HG03135 (cell line): ENCODE data around the gene MAP3K13.
"Not testable (repeated sequence)": the region's sequence is repeated elsewhere in the genome, so short reads cannot be mapped to it uniquely, and the experiment has no call there.

Experiments
- ATAC-seq: cut with Tn5 transposase; IDR thresholded peaks from one replicate; pipeline ENCODE4 v1.9.1; 2021; ENCODE audit warnings: mild to moderate bottlenecking, moderate library complexity; ENCODE audit not compliant: unreplicated experiment

MAP3K13 gene

GRCh38 chr3:185439745-185440466 is 77.0 kb downstream of the MAP3K13 start:
- ATAC-seq, result no peak

GRCh38 chr3:185442031-185442430 is 79.1 kb downstream of the MAP3K13 start:
- no peak for ATAC-seq

- no peak for ATAC-seq
Measured at GRCh38 chr3:185444329-185444728, 81.4 kb downstream of the MAP3K13 start.

GRCh38 chr3:185448107-185448506 is 85.2 kb downstream of the MAP3K13 start:
- ATAC-seq, result no peak

- ATAC-seq, result not testable (repeated sequence)
Measured at GRCh38 chr3:185451432-185451831, 88.5 kb downstream of the MAP3K13 start.

- ATAC-seq, result no peak
Measured at GRCh38 chr3:185457376-185457775, 94.4 kb downstream of the MAP3K13 start.

- no peak for ATAC-seq
Measured at GRCh38 chr3:185460309-185460708, 97.4 kb downstream of the MAP3K13 start.

- ATAC-seq, result no peak
Measured at GRCh38 chr3:185460719-185461350, 97.9 kb downstream of the MAP3K13 start.

- no peak for ATAC-seq
Measured at GRCh38 chr3:185465471-185465870, 102.5 kb downstream of the MAP3K13 start.

GRCh38 chr3:185466123-185466522 is 103.2 kb downstream of the MAP3K13 start:
- not testable (repeated sequence) for ATAC-seq

GRCh38 chr3:185469542-185469941 is 106.6 kb downstream of the MAP3K13 start:
- no peak for ATAC-seq

- no peak for ATAC-seq
Measured at GRCh38 chr3:185470323-185470722, 107.4 kb downstream of the MAP3K13 start.

GRCh38 chr3:185473290-185473815 is 110.4 kb downstream of the MAP3K13 start:
- ATAC-seq, result no peak

GRCh38 chr3:185474922-185475321 is 112.0 kb downstream of the MAP3K13 start:
- not testable (repeated sequence) for ATAC-seq

- no peak for ATAC-seq
Measured at GRCh38 chr3:185477316-185477715, 114.4 kb downstream of the MAP3K13 start.

- ATAC-seq, result no peak
Measured at GRCh38 chr3:185479373-185479945, 116.5 kb downstream of the MAP3K13 start.

- no peak for ATAC-seq
Measured at GRCh38 chr3:185484296-185484695, 121.4 kb downstream of the MAP3K13 start.

- ATAC-seq, result no peak
Measured at GRCh38 chr3:185486394-185486793, 123.5 kb downstream of the MAP3K13 start.

GRCh38 chr3:185488465-185488864 is 125.5 kb downstream of the MAP3K13 start:
- no peak for ATAC-seq

- ATAC-seq, result no peak
Measured at GRCh38 chr3:185489462-185489861, 126.5 kb downstream of the MAP3K13 start.

GRCh38 chr3:185490241-185490640 is 127.3 kb downstream of the MAP3K13 start:
- no peak for ATAC-seq
